NT2/D1 (cell line): ENCODE data around the gene DGCR6.
"Not testable (repeated sequence)": the region's sequence is repeated elsewhere in the genome, so short reads cannot be mapped to it uniquely, and the experiment has no call there.

Experiments
- SUZ12 ChIP-seq: IDR thresholded peaks from 2 replicates; pipeline ENCODE4 v1.6.1; 2011; ENCODE audit not compliant: insufficient read length, insufficient read depth; ENCODE audit errors: extremely low read depth
- YY1 ChIP-seq: IDR thresholded peaks from 2 replicates; pipeline ENCODE4 v1.6.1; 2011; ENCODE audit not compliant: insufficient read length, insufficient read depth
- ZNF274 ChIP-seq: IDR thresholded peaks from 2 replicates; pipeline ENCODE4 v1.6.1; 2011; ENCODE audit warnings: mild to moderate bottlenecking, low read depth, low read length

GRCh38 chr22:18954303-18954989, 48.3 kb downstream of the DGCR6 start:
- TF ChIP-seq SUZ12, ZNF274, YY1: not testable (repeated sequence)
